HG03095 (cell line): Measurements from ENCODE around the gene UNC5C.

Experiments
- ATAC-seq: cut with Tn5 transposase; IDR thresholded peaks from one replicate; pipeline ENCODE4 v1.9.1; 2021; ENCODE audit warnings: moderate library complexity; ENCODE audit not compliant: unreplicated experiment

UNC5C gene

GRCh38 chr4:95284655-95285054, 264.1 kb downstream of the UNC5C start:
- no peak for ATAC-seq

- no peak for ATAC-seq
Measured at GRCh38 chr4:95283320-95283719, 265.5 kb downstream of the UNC5C start.

- no peak for ATAC-seq
Measured at GRCh38 chr4:95272797-95273196, 276.0 kb downstream of the UNC5C start.

- ATAC-seq: no peak
Measured at GRCh38 chr4:95272036-95272435, 276.7 kb downstream of the UNC5C start.

GRCh38 chr4:95268819-95269565, 279.8 kb downstream of the UNC5C start:
- no peak for ATAC-seq

- ATAC-seq: no peak
Measured at GRCh38 chr4:95267081-95267480, 281.7 kb downstream of the UNC5C start.

DNA sequence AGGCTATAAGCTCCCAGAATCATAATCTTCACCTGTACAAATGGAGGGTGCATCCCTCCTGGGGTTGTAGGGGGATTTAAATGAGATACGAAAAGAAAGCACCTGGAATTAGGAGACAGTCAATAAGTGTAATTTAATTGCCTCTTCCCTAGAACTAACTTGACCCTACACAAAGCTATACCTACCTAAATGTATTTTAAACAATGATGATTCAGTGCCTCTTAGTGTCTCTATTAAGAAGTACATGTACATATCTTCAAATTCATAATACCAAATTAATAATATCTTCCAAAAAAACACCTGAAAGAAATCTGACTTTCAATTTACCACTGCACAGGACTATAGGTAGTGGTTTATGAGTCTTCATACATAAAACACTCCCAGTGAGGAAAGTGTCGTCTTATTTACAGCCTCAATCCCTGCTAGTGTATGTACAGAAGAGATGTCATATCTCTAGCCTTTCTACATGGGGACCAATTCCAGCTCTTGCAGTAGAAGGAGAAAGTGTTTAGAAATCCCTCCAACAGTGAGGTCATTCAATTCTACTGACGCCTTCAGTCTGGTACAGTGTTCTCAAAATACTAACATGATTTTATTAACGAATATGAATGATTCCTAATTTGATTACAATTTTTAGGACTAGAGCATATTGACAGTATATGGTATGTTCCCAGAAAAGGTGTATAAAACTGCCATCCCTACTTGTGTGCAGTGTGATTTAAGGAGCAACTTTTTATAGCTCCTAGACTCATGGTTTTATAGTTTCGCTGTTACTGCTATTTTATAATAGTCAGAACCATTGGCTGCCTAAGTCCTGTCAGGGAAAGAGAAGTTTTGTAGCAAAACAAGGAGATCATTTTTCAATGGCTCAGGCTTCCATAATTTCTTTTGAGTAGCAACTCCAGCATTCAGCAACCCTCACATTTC, 282.7 kb downstream of the UNC5C start:
- no peak for ATAC-seq

DNA sequence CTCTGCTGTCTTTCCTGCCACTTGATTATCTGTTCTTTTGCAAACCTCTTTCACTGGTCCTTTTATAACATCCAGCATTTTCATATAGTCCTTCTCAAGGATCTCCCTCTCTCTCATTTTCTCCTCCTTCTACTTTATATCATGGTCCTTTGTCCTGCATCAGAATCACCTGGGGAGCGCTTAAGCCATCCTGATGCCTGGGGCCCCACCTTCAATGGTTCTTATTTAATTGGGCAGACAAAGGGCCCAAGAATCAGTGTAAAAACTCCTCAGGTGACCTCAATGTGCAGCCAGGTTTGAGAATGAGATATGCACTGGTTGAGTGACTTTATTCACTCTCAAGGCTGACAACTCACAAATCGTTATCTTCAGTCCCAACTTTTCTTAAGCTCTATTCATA, 283.9 kb downstream of the UNC5C start:
- no peak for ATAC-seq

- ATAC-seq: no peak
Measured at GRCh38 chr4:95263960-95264359, 284.8 kb downstream of the UNC5C start.

DNA sequence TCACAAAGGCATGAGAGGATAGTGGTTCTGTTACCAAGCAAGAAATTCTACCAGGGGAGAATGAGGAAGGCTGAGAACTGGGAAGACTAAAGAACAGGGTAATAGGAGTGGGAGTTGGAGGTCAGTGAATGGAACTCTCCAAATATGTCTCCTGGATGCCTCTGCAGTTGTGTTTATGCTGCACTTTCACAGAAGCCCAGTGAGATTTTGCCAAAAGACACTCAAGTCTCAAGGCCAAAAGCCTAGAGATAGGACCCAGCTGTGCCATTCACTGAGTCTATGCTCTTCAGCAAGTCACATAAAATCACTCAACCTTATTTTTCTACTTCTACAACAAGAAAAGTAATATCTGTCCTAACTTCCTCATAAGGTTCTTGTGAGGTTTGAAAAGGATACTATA, 285.4 kb downstream of the UNC5C start:
- ATAC-seq: no peak

DNA sequence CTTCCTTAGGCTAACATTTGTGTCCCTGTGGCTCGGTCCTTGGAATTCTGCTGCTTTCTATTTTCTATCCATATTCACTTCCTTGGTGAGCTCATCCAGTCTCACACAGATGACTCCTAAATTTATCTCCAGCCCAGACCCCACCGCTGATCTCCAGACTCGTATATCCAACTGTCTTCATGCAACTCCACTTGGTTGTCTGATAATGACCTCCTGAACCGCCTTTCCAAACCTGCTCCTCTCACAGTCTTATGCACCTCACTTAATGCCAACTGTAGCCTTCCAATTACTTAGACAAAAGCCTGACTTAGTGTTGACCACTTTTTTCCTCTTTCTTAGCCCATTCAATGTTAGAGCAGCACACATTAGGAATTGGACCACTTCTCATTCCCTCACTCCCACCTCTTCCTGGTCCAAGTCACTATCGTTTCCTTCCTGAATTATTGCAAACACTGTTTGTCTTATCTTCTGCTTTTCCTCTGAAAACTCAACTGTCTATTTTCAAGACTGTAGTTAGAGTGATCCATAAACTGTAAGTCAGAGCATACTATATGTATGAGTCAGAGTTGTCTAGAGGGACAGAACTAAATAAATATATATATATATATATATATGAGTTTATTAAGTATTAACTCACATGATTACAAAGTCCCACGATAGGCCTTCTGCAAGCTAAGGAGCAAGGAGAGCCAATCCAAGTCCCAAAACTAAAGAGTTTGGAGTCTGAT, 292.5 kb downstream of the UNC5C start:
- ATAC-seq: no peak

DNA sequence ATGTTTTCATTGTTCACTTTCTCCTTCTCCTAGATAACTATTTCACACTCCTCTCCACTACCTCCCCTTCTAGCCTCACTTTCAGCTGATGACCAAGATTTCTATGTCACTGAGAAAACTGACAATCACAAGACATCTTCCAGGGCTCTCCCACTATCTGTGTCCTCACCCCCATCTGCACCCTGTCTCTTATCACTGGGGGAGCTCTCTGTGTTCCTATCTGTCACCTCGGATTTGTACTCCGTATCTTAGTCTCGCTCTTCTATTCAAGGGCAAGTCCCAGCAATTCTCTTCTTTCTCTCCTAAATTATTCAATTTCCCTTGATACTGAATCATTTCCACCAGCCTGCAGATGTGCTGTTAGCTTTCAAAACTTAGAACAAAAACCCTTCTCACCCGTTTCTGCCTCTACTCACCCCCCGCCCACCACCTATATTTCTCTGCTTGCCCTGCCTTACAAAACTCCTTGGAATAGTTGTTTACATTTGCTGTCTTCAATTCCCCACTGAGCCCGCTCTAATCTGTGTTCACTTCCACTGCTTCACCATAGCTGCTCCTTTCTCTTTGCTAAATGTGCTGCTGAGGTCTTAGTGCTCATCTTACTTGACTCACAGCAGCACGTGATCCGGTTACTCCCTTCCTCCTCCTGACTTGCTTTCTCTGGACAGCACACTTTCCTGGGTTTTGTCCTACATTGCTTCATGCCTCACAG, 293.2 kb downstream of the UNC5C start:
- no peak for ATAC-seq

DNA sequence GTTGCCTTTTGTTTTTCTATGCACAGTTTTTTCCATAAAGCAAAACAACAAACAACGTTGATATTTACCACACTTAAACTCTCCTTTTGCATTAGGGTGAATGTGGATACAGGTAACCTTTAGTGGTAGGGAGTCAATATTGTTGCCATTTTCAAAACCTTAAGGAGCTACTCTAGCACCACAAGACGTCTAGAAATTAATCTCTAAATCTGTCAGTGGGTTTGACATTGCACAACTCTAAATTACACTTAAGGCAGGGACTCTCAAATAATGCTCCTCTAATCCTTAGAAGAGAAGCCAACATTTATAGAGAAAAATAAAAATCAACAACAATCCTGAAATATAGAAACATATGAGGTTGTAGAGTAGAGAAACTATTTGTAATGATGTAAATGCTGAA, 297.2 kb downstream of the UNC5C start:
- ATAC-seq: no peak

DNA sequence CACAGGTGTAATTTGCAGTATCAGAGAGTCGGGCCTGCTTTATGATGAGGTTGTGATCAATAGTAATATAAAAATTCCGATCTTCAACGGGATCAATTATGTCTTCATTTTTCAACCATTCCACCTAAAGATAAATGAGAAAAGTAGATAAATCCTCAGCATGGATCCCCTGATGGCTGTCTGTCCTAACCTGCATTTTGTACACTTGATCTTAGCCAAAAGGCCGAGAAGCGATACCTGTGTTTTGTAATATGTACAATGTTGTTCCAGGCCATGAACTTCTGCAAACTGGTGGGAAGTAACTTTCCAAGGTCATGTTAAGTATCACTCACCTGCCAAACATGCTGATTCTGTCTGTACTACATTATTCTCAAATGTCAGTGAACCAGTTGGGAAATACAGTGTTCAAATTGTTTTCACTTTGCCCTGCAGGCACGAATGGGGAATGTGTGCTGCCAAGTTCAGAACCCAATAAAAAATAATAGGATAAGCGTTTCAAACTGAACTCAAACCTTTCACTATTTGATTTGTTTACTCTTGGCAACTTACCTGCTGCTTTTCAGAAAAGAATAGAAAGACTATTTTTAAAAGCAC, 298.1 kb downstream of the UNC5C start:
- no peak for ATAC-seq

DNA sequence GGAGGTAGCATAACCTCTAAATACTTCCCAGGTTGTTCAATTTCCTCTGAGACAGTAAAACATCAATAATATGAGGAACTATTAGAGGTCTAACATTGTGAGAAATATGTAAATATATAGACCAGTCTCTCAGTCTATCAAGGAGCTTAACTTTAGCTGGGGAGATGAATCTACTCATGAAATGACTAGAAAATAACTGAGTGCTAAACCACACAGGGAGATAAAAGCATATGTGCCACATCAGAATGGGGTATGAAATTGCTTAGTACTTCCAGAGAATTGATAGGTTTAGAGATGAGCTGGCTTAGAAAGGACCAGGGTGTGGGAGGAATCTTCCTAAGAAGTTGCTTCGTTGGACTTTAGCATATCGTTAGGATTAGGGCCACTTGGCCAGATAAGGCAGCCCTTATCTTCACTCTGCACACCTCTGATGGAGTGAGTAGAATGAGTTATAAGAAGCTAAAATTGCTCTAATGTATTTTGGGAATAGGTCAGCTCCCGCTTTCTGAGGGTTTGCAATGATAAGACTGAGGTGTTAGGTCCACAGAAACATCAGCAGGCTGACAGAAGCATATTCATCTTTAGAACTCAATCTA, 299.2 kb downstream of the UNC5C start:
- no peak for ATAC-seq

GRCh38 chr4:95248720-95249425, 299.9 kb downstream of the UNC5C start:
- no peak for ATAC-seq

DNA sequence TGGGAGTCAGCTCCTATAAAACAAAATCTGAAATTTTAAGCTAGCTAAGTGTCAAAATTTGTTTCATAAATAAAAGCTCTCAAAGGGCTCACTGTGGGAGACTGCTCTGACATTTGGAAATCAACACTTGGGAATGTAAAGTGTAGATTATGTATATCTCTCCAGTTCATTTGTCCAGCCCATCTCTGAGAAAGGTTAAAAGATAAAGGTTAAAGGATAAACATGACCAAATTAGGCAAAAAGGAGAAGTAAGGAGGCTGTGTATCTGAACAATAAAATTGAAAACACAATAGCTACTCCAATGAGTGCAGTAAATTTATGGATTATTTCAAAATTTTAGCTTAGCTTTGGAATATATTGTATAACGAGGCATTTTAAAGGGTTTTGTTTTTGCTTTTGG, 304.9 kb downstream of the UNC5C start:
- ATAC-seq: no peak

- ATAC-seq: no peak
Measured at GRCh38 chr4:95238554-95238953, 310.2 kb downstream of the UNC5C start.

- ATAC-seq: no peak
Measured at GRCh38 chr4:95232358-95233156, 316.2 kb downstream of the UNC5C start.
